Thymus (tissue), 11 donors: ENCODE results near the gene CASP6. TPM values are rescaled to one million over a fixed set of nuclear protein-coding genes. Genes with fewer than 3 reads are reported as not detected.

Experiments
- DNase-seq, 9 donors: peaks; one replicate each; pipeline ENCODE4 v3.0.0-alpha.2; 2013; ENCODE audit warnings: low spot score in 9 of 9, low read depth in 6 of 9, missing footprints in 1 of 9
- H3K27ac ChIP-seq, 2 donors: one replicate each; pipeline ENCODE4 v1.5.1; 2013; ENCODE audit warnings: control low read depth in 1 of 2, low read depth in 1 of 2, low read length in 1 of 2, mild to moderate bottlenecking in 1 of 2, moderate library complexity in 1 of 2
- H3K27me3 ChIP-seq, 2 donors: one replicate each; pipeline ENCODE4 v1.5.1; 2013; ENCODE audit warnings: low read length in 1 of 2; ENCODE audit not compliant: control insufficient read depth in 2 of 2, insufficient read depth in 1 of 2
- H3K36me3 ChIP-seq, 2 donors: one replicate each; pipeline ENCODE4 v1.5.1; 2013; ENCODE audit warnings: low read length in 1 of 2, mild to moderate bottlenecking in 1 of 2, moderate library complexity in 1 of 2; ENCODE audit not compliant: control insufficient read depth in 2 of 2, insufficient read depth in 2 of 2
- H3K4me1 ChIP-seq, 2 donors: one replicate each; pipeline ENCODE4 v1.5.1; 2013; ENCODE audit warnings: low read length in 2 of 2; ENCODE audit not compliant: control insufficient read depth in 2 of 2, insufficient read depth in 2 of 2
- H3K4me3 ChIP-seq, 2 donors: one replicate each; pipeline ENCODE4 v1.5.1; 2013; ENCODE audit warnings: low read length in 2 of 2, control low read depth in 1 of 2, mild to moderate bottlenecking in 1 of 2
- H3K9me3 ChIP-seq, 2 donors: one replicate each; pipeline ENCODE4 v1.5.1; 2013; ENCODE audit warnings: low read length in 1 of 2, mild to moderate bottlenecking in 1 of 2; ENCODE audit not compliant: control insufficient read depth in 2 of 2, insufficient read depth in 1 of 2
- WGBS: extraction: QIAGEN DNeasy Blood & Tissue Kit; methylation state at CpG from one replicate; pipeline ENCODE4 v1.1.7; 2013; 5-methylcytosine and 5-hydroxymethylcytosine counted together
- polyA plus RNA-seq: library from polyadenylated mRNA; stranded (reverse); fragments of 200-250 nt; gene quantifications from one replicate; pipeline ENCODE4 v1.2.3, GENCODE V29; 2013
- total RNA-seq: library from RNA; stranded (reverse); fragments of 120-200 nt; gene quantifications from one replicate; pipeline ENCODE4 v1.2.4, GENCODE V29; 2013
- donor health status: healthy.

The CASP6 gene
- total and polyA plus RNA-seq, 2 donors: 18.7 to 24.6 TPM

GRCh38 chr4:109645874-109646710 lies 57.2 kb downstream of the CASP6 start:
- Histone ChIP-seq H3K4me3 (no peak overlapping the region), H3K9me3 (no peaks in the 10 kb centered on the region), H3K4me1 (peaks cover 2 to 7% of the 10 kb centered on the region in 2 donors), H3K36me3 (peaks cover 0 to 3% of the 10 kb centered on the region in 2 donors), H3K27me3 (no peaks in the 10 kb centered on the region), H3K27ac (no peak overlapping the region)
- no peak for DNase-seq
- 86% methylated on average over 7 of the region's 7 CpGs for WGBS

- DNase-seq: no peak
- Histone ChIP-seq H3K27ac (no peak overlapping the region), H3K27me3 (no peaks in the 10 kb centered on the region), H3K36me3 (peaks cover 0 to 5% of the 10 kb centered on the region in 2 donors), H3K9me3 (no peaks in the 10 kb centered on the region), H3K4me3 (no peak overlapping the region), H3K4me1 (no peaks in the 10 kb centered on the region)
- WGBS: 94% methylated on average over 2 of the region's 2 CpGs
Observed at GRCh38 chr4:109640644-109641043, 62.6 kb downstream of the CASP6 start.

Other genes with a start within 250 kb of the CASP6 start
- 41.2 TPM for gene MCUB, start 143.2 kb downstream of the CASP6 start, total RNA-seq
- gene MCUB, start 143.2 kb downstream of the CASP6 start, polyA plus RNA-seq: 62.3 TPM
- gene PLA2G12A, start 26.6 kb upstream of the CASP6 start, total RNA-seq: 8.2 TPM
- gene PLA2G12A, start 26.6 kb upstream of the CASP6 start, polyA plus RNA-seq: 23.3 TPM
- gene CFI, start 98.6 kb upstream of the CASP6 start, total RNA-seq: 3.0 TPM
- 8.4 TPM for gene CFI, start 98.6 kb upstream of the CASP6 start, polyA plus RNA-seq
- 5.9 TPM for gene GAR1, start 112.3 kb upstream of the CASP6 start, total RNA-seq
- gene GAR1, start 112.3 kb upstream of the CASP6 start, polyA plus RNA-seq: 33.4 TPM
- 0.05 TPM for gene RRH, start 124.5 kb upstream of the CASP6 start, total RNA-seq
- gene RRH, start 124.5 kb upstream of the CASP6 start, polyA plus RNA-seq: 0.11 TPM
- gene LRIT3, start 144.7 kb upstream of the CASP6 start, total RNA-seq: 0.09 TPM
- gene LRIT3, start 144.7 kb upstream of the CASP6 start, polyA plus RNA-seq: 0.59 TPM
- gene EGF, start 209.4 kb upstream of the CASP6 start, total RNA-seq: 0.19 TPM
- gene EGF, start 209.4 kb upstream of the CASP6 start, polyA plus RNA-seq: 0.64 TPM